ENCODE results near the gene MMEL1. TPM values are rescaled to one million over a fixed set of nuclear protein-coding genes. Genes with fewer than 3 reads are reported as not detected.

MMEL1 gene
- polyA plus RNA-seq, 2 of the 4 experiments (the other 2 are of a cell fraction) = not detected

DNA sequence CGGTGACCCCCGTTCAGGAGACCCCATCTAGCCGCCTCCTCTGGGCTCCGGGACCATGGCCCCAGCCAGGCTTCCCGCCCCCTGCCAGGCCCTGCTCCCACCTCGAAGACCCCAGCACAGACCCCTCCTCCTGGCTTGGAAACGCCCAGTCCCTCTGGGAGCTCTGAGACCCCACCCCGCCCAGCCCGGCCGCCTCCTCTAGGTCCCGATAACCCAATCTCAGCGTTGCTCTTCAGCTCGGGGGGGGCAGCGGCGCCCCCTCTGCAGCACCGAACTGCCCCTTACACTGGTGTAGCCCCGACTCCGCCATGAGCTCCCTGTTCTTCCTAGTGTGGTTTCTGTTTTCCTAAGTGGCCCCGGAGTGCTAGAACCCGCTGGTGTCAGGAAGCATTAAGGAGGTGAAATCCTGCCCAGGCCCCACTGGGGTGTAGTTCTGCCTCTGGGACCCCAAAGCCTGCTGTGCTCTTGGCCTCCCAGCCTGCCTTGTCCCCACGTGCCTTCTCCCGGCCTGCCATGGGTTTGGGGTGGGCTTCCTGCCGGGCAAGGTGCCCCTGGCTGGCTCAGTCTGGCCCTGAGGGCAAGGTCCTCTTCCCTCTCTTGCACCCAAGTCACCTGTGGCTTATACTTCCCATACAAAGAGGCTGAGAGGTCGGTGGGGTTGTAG, 10.7 kb upstream of the MMEL1 start:
- ATAC-seq (peak in 1 of 2 experiments; percentile 3; a peak in 1 of 6 replicates), DNase-seq (ENCODE audit: low read depth in 1 of 2, low spot score in 1 of 2) (no peak), FAIRE-seq (no peak)
- ChIA-PET CTCF (no interaction called here), POLR2A (no interaction called here)
- H3K4me2 ChIP-seq = peak overlapping the region; percentile 98
- H3K4me1 ChIP-seq = peaks cover 6% of the 10 kb centered on the region; the same call in 1 of the 3 replicates
- H3K4me3 ChIP-seq = peak overlapping the region; percentile 100
- no peak for TF ChIP-seq TFCP2L1 (CRISPR knock-in tag; IDR thresholded peaks at IDR 0.05)
- TF ChIP-seq ZFP36 (IDR thresholded peaks at IDR 0.05; ENCODE audit: borderline replicate concordance, partially characterized antibody) = no peak
- TF ChIP-seq CBX8 (IDR thresholded peaks at IDR 0.05) = no peak
- no peak for TF ChIP-seq CEBPB (IDR thresholded peaks at IDR 0.05)
- TF ChIP-seq EHMT2 (IDR thresholded peaks at IDR 0.05; ENCODE audit: low read depth) = no peak
- no peak for TF ChIP-seq SREBF2 (IDR thresholded peaks at IDR 0.05)
- TF ChIP-seq, protein P1, sequence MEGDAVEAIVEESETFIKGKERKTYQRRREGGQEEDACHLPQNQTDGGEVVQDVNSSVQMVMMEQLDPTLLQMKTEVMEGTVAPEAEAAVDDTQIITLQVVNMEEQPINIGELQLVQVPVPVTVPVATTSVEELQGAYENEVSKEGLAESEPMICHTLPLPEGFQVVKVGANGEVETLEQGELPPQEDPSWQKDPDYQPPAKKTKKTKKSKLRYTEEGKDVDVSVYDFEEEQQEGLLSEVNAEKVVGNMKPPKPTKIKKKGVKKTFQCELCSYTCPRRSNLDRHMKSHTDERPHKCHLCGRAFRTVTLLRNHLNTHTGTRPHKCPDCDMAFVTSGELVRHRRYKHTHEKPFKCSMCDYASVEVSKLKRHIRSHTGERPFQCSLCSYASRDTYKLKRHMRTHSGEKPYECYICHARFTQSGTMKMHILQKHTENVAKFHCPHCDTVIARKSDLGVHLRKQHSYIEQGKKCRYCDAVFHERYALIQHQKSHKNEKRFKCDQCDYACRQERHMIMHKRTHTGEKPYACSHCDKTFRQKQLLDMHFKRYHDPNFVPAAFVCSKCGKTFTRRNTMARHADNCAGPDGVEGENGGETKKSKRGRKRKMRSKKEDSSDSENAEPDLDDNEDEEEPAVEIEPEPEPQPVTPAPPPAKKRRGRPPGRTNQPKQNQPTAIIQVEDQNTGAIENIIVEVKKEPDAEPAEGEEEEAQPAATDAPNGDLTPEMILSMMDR (IDR thresholded peaks at IDR 0.05) = no peak
- no peak for TF ChIP-seq POLR2AphosphoS2 (conservative IDR thresholded peaks at IDR 0.05; ENCODE audit: low read length)
- no peak for TF ChIP-seq JUNB (IDR thresholded peaks at IDR 0.05)
- 16% methylated on average over 6 of the region's 24 CpGs for WGBS (ENCODE audit: missing lambda C conversion rate)
- peaks cover 21% of the 10 kb centered on the region for H3K9me3 ChIP-seq
- peak overlapping the region; percentile 98 to 99 for H3K27ac ChIP-seq

DNA sequence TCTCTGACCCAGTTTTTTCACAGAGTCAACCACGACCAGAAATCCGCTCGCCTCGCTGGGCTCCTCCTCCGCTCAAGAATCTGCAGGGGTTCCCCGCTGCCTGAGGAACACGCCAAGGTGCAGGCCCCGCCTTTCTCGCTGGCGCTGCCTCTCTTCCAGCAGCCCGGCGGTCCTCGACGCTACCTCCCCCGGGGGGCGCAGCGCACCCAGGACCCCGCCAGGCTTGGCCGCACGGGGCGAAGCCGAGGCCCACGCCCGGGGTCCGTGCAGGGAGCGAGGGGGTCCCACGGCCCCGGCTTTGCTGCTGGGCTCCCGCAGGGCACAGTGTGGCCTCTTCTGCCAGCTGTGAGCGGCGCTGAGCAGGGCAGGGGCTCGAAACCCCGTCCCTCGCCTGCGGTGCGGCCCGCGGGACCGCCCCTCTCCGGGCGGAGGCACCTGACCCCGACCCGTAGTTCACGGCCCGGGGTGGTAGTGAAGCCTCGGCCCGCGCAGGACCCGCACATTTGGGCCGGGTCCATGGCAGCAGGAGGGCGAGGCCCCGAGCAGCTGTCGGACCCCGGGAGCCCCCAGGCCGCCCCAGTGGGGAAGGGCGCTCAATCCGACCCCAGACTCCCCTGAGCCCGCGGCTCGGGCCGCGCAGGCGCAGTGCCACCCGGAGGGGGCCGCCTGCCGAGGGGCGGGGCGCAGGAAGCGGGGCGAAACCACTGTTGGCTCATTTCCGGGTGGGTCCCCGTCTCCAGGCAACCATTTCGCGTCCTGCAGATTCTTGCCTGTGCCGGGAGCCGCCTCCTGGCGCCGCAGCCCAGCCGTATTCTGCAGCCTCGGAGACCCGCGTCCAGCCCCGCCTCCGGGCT, 10.0 kb upstream of the MMEL1 start:
- ATAC-seq (peak; percentile 83 to 90), FAIRE-seq (no peak), DNase-seq (ENCODE audit: low read depth in 1 of 2, low spot score in 1 of 2) (peak; percentile 84 to 94)
- Histone ChIP-seq H3K4me2 (peak overlapping the region; percentile 98), H3K9me3 (peaks cover 17% of the 10 kb centered on the region; the same call in 2 of the 3 replicates), H3K4me1 (peaks cover 6% of the 10 kb centered on the region; the same call in 1 of the 3 replicates), H3K4me3 (peak overlapping the region; percentile 100), H3K27ac (peak overlapping the region; percentile 98 to 99)
- 0% methylated on average over 2 of the region's 84 CpGs for WGBS (ENCODE audit: missing lambda C conversion rate)
- CTCF ChIA-PET = no interaction called here
- POLR2A ChIA-PET = no interaction called here
- TF ChIP-seq HOXB13 (CRISPR knock-in tag; IDR thresholded peaks at IDR 0.05; ENCODE audit: low read depth) (no peak), PHF8 (IDR thresholded peaks at IDR 0.05; ENCODE audit: borderline replicate concordance, low read depth) (peak; percentile 75), GATA3 (IDR thresholded peaks at IDR 0.05; ENCODE audit: borderline replicate concordance) (no peak), MYC (IDR thresholded peaks at IDR 0.05; ENCODE audit: borderline replicate concordance, low read length) (no peak), KDM1A (IDR thresholded peaks at IDR 0.05; ENCODE audit: low read depth) (no peak), SMC3 (IDR thresholded peaks at IDR 0.05) (no peak), EHF (CRISPR knock-in tag; IDR thresholded peaks at IDR 0.05) (no peak), POLR2A (IDR thresholded peaks at IDR 0.05; ENCODE audit: low read length) (peak; percentile 68), CEBPB (IDR thresholded peaks at IDR 0.05) (no peak), RAD21 (conservative IDR thresholded peaks at IDR 0.05 in 1 of 2, IDR thresholded peaks at IDR 0.05 in 1 of 2) (no peak), RFX5 (IDR thresholded peaks at IDR 0.05) (no peak), JUN (IDR thresholded peaks at IDR 0.05) (peak in 1 of 2 experiments; percentile 65; a peak in 1 of 5 replicates)
- TF ChIP-seq, protein P2, sequence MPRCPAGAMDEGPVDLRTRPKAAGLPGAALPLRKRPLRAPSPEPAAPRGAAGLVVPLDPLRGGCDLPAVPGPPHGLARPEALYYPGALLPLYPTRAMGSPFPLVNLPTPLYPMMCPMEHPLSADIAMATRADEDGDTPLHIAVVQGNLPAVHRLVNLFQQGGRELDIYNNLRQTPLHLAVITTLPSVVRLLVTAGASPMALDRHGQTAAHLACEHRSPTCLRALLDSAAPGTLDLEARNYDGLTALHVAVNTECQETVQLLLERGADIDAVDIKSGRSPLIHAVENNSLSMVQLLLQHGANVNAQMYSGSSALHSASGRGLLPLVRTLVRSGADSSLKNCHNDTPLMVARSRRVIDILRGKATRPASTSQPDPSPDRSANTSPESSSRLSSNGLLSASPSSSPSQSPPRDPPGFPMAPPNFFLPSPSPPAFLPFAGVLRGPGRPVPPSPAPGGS (IDR thresholded peaks at IDR 0.05) = 0 out of 3 replicates have a peak, but pooled peaks have one; percentile 33
- TF ChIP-seq, protein P3, sequence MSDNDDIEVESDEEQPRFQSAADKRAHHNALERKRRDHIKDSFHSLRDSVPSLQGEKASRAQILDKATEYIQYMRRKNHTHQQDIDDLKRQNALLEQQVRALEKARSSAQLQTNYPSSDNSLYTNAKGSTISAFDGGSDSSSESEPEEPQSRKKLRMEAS (IDR thresholded peaks at IDR 0.05) = 0 out of 2 replicates have a peak, but pooled peaks have one; percentile 20
